ENCODE data around the gene TNFSF10. TPM values are rescaled to one million over a fixed set of nuclear protein-coding genes. Genes with fewer than 3 reads are reported as not detected.

TNFSF10 gene
- total and polyA plus RNA-seq, 10 of the 15 experiments (the other 5 are each of a cell fraction or from before 2014, with no cell fraction given): 2.1 to 12.3 (median 4.4) TPM

DNA sequence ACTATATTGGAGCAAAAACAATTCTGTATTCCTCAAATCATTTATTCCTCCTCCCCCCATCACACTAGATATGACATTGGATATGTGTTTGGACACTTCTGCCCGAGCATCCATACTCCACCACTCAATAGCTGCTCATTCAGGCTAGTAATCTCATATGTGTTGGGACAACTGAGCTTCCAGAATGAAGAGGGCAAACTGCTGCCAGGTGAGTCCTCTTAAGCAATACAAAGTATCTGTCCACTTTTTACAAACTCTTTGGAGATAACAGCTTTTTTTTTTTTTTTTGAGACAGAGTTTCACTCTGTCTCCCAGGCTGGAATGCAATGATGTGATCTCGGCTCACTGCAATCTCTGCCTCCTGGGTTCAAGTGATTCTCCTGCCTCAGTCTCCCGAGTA, 5.4 kb upstream of the TNFSF10 start:
- FAIRE-seq: no peak
- H4K20me1 ChIP-seq (ENCODE audit: control insufficient read depth, insufficient read depth): no peaks in the 10 kb centered on the region

More for the DNA sequence above, 5.4 kb upstream of the TNFSF10 start:
- SMC1A ChIA-PET (ENCODE audit: uncharacterized antibody, unreplicated experiment): interaction anchor here (0.9 to 3.6 kb wide), 2 partner anchors 9 to 10 kb away, joined by 3 to 21 read pairs; no protein-coding TSS in a partner anchor
- Histone ChIP-seq H3K36me3 (ENCODE audit: control insufficient read depth in 2 of 2, insufficient read depth in 2 of 2, low read length in 1 of 2) (no peaks in the 10 kb centered on the region), H3K79me2 (ENCODE audit: control insufficient read depth, insufficient read depth, low read length) (no peaks in the 10 kb centered on the region), H3K27me3 (replicated peaks in 1 of 2; ENCODE audit: control insufficient read depth in 2 of 2, insufficient read depth in 2 of 2, low read length in 1 of 2) (no peaks in the 10 kb centered on the region), H3K4me2 (ENCODE audit: control insufficient read depth, insufficient read depth) (no peak overlapping the region), H3K4me3 (no peak overlapping the region), H2AFZ (ENCODE audit: control insufficient read depth, low read depth, low read length) (no peak overlapping the region), H3K27ac (ENCODE audit: control insufficient read depth, insufficient read depth) (no peak overlapping the region), H3K9ac (ENCODE audit: control insufficient read depth, insufficient read depth, low read length) (no peak overlapping the region), H3K4me1 (ENCODE audit: control insufficient read depth, insufficient read depth, low read length) (0 out of 2 replicates have a peak, but pooled peaks cover 3% of the 10 kb centered on the region), H3K9me3 (replicated peaks; ENCODE audit: control insufficient read depth, insufficient read depth, low read length) (no peaks in the 10 kb centered on the region; the same call in 2 of the 3 replicates)
- in situ Hi-C loops (cut with MboI): no loop called here
- POLR2A ChIA-PET: interaction anchor here (0.7 kb wide), 1 partner anchor 54 kb away, joined by 3 read pairs; no protein-coding TSS in a partner anchor
- RAD21 ChIA-PET (ENCODE audit: unreplicated experiment): interaction anchor here (0.7 to 1.6 kb wide), 3 partner anchors 14 to 58 kb away, joined by 3 to 4 read pairs (median 3); no protein-coding TSS in a partner anchor
- BruUV-seq (replicated peaks): no TSS peak
- intact Hi-C loops (cut with micrococcal nuclease; ENCODE audit: unreplicated experiment): no loop called here
- ATAC-seq (no peak), DNase-seq (ENCODE audit: low read depth, low spot score) (no peak)
- CTCF ChIA-PET: interaction anchor here (2.0 kb wide), 1 partner anchor 51 kb away, joined by 6 read pairs; no protein-coding TSS in a partner anchor
- TF ChIP-seq, protein P1, sequence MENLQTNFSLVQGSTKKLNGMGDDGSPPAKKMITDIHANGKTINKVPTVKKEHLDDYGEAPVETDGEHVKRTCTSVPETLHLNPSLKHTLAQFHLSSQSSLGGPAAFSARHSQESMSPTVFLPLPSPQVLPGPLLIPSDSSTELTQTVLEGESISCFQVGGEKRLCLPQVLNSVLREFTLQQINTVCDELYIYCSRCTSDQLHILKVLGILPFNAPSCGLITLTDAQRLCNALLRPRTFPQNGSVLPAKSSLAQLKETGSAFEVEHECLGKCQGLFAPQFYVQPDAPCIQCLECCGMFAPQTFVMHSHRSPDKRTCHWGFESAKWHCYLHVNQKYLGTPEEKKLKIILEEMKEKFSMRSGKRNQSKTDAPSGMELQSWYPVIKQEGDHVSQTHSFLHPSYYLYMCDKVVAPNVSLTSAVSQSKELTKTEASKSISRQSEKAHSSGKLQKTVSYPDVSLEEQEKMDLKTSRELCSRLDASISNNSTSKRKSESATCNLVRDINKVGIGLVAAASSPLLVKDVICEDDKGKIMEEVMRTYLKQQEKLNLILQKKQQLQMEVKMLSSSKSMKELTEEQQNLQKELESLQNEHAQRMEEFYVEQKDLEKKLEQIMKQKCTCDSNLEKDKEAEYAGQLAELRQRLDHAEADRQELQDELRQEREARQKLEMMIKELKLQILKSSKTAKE (IDR thresholded peaks at IDR 0.05; ENCODE audit: low read depth, poor library complexity, severe bottlenecking): no peak
- TF ChIP-seq HDAC6 (IDR thresholded peaks at IDR 0.05; ENCODE audit: unreplicated experiment): no peak
- no peak for TF ChIP-seq NFYA (IDR thresholded peaks at IDR 0.05; ENCODE audit: borderline replicate concordance, low read depth, low read length)
- TF ChIP-seq MYB (IDR thresholded peaks at IDR 0.05; ENCODE audit: borderline replicate concordance, low read depth, low read length): no peak
- no peak for TF ChIP-seq YBX1 (IDR thresholded peaks at IDR 0.05)
- TF ChIP-seq, protein P2, sequence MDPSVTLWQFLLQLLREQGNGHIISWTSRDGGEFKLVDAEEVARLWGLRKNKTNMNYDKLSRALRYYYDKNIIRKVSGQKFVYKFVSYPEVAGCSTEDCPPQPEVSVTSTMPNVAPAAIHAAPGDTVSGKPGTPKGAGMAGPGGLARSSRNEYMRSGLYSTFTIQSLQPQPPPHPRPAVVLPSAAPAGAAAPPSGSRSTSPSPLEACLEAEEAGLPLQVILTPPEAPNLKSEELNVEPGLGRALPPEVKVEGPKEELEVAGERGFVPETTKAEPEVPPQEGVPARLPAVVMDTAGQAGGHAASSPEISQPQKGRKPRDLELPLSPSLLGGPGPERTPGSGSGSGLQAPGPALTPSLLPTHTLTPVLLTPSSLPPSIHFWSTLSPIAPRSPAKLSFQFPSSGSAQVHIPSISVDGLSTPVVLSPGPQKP (IDR thresholded peaks at IDR 0.05; ENCODE audit: low read depth, low read length): no peak
- no peak for TF ChIP-seq SRF (IDR thresholded peaks at IDR 0.05; ENCODE audit: low read depth in 2 of 2, low read length in 2 of 2)
- no peak for TF ChIP-seq GABPA (IDR thresholded peaks at IDR 0.05; ENCODE audit: low read depth)
- no peak for TF ChIP-seq NFYB (IDR thresholded peaks at IDR 0.05; ENCODE audit: insufficient read depth, low read depth, low read length)
- TF ChIP-seq RUNX3 (IDR thresholded peaks at IDR 0.05; ENCODE audit: low read length): no peak
- no peak for TF ChIP-seq RAD51 (IDR thresholded peaks at IDR 0.05)
- no peak for TF ChIP-seq BCL3 (IDR thresholded peaks at IDR 0.05; ENCODE audit: borderline replicate concordance, insufficient read depth, low read depth, low read length, poor library complexity, severe bottlenecking)
- no peak for TF ChIP-seq GATAD2B (conservative IDR thresholded peaks at IDR 0.05; ENCODE audit: low read depth)
- no peak for TF ChIP-seq TBL1XR1 (IDR thresholded peaks at IDR 0.05; ENCODE audit: low read depth, low read length)
- no peak for TF ChIP-seq NRF1 (conservative IDR thresholded peaks at IDR 0.05; ENCODE audit: low read depth, low read length)
- 54% methylated on average over 3 of the region's 3 CpGs for WGBS (ENCODE audit: insufficient coverage, insufficient replicate concordance, low lambda C conversion rate, missing lambda C conversion rate)

Data from GM12878 (cell line).